CD4-positive, alpha-beta T cell treated with Interleukin-21 for 1 hour (primary cell): ENCODE data around the gene TIMP2.
"Not testable (repeated sequence)": the region's sequence is repeated elsewhere in the genome, so short reads cannot be mapped to it uniquely, and the experiment has no call there.

Source experiments
- DNase-seq: peaks from one replicate; pipeline ENCODE4 v3.0.0-alpha.2; 2020

The TIMP2 gene

DNA sequence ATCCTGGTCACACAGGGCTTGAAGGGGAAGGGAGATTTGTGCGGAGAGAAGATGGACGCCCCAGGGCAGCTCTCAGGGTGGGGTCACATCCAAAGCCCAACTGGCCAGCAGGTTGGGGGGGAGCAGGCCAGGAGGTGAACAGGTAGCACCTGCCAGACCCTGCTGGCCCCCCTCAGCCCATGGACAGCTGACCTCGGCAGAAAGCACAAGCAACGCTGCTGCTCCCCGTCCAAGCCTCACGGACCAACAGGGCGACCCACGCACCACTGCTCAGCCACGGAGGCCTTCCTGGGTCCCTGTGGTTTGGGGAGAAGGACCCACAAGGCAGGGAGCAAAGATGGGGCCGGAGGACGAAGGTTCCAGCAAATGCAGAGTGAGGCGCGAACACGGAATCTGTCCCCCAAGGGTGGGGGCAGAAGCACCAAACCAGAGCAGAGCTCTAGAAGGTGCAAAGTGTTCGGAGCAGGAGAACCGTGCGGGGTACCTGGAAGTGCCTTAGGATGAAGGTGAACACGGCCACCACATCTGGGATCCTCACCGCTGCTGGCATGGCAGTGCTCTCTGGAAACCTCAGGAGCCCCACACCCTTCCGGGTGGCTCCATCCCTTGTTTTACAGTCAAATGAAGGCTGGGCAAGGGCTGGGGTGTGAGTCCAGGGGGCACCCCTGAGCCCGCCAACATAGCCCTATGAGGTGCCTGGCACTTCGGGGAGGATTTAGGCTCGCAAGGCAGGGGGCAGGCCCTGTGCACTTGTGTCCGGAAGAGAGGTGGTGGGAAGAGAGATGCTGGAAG, 40.1 kb downstream of the TIMP2 start:
- DNase-seq: no peak

DNA sequence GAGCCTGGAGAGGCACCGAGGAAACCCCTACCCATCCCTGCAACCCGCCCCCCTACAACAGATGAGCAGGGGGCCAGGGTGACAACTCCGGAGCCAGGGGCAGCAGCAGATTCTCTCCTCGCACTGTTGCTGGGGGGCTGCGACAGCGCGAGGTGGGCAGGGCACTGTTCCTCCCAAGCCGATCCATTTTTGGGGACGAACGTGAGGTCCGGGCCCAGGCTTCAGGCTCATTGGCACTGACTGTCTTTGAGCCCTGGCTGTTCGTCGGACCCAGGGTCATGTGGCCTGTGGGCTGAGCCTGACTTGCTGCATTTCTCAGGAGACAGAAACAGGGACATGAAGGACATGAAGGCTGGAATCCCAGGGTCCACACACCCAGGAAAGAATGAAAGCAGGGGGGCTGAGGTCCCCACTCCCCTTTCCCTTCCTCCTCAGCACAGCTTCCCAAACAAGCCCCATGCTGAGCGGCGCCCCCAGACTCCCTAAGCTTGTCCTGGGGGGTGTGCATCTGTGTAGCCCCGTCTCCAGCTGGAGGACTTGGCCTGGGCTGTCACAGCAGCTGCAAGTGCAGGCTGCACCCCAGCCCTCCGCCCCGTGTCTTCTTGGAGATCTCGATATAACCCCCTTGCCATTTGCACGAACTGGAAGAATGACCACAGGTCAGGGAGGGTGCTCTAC, 40.9 kb downstream of the TIMP2 start:
- DNase-seq: no peak

GRCh38 chr17:78883533-78884131, 41.6 kb downstream of the TIMP2 start:
- DNase-seq: no peak

DNA sequence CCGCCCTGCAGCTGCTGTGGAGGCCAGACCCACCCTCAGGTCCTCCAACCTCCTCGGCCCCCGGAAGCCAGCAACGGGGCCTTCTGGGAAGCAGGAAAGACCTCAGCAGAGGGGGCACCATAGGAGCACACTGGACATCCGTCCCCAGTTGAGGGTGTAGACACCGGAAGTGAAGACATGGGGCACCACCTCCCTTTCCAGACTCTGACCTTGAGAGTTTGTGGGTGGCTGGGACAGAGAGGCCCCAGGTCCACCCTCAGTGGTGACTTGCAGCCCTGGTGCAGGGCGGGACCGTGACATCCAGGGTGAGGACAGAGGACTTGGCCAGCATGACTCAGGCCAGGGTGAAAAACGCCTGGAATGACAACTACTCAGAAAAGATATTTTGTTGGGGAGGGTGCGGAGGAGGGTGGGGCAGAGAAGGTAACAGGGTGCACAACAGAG, 42.1 kb downstream of the TIMP2 start:
- DNase-seq: peak; percentile 17

GRCh38 chr17:78882540-78883088, 42.6 kb downstream of the TIMP2 start:
- no peak for DNase-seq

DNA sequence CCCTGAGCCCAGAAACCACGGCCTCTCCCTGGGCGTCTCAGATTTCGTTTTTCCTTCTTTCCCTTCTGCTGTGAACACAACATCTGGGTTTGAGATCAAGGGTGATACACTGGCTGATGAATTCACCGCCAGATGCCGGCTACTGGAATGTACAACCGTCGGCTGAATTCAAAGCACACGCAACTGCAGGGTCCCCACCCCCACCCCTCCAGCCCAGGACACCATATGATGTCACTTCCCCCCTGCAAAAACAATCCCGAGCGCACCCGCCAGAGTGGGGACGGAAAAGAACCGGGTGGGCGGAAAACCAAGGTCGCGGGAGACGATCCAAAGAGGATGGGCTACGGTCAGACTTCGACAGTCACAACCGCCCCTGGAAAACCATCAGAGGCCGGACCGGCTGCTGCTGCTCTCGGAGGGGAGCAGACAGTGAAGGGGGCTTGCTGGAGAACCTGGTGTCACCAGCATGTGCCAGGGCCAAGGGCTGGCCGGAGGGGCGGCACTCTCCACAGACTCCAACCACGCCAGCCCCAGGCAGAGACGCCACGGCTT, 45.5 kb downstream of the TIMP2 start:
- peak; percentile 38 for DNase-seq

DNA sequence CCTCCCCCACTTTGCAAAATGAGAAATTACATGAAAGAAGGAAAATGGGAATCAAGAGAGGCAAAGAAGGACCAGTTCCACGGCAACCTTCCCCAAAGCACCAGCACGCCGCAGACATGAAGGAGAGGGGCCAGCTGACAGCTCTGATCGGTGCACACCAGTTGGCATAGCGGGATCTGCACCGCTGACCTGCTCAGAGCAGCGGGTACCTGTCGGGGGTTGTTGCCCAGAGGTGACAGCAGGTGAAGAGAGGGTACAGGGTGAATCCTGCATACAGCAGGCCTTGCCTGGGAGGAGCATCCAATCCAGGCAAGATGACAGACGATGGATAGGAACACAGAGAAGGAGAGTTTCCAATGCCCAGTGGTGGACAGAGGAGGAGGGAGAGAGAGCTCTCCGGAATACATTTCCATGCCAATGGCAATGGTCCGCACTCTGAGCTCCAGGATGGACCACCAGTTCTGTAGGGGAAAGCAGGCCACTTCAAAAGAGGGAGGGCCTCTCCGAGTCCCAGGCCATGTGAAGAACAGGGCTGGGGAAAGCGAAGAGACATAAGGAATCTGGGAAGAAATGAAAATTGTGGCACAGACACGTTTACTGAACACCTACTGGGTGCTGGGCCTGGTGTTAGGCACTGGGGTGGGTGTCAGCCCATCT, 46.2 kb downstream of the TIMP2 start:
- DNase-seq: no peak

DNA sequence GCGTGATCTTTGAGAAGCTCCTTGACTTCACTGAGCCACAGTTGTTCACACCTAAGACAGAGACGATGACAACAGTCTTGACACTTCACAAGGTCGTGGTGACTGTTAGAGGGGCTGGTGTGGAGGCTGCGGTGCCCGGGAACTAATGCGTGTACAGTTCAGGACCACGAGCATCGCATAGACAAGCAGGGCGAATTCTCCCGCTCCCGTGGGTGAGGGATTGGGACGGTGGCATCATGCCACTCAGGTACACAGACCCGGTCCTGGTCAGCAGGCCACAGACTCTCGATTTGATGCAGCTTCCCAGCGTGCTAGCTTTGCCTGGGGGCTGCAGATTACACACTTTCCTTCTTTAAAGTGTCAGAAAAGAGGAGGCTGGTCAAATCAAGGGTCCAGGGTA, 46.9 kb downstream of the TIMP2 start:
- DNase-seq: no peak

- not testable (repeated sequence) for DNase-seq
These were observed 48.2 kb downstream of the TIMP2 start for GRCh38 chr17:78876954-78877517.

DNA sequence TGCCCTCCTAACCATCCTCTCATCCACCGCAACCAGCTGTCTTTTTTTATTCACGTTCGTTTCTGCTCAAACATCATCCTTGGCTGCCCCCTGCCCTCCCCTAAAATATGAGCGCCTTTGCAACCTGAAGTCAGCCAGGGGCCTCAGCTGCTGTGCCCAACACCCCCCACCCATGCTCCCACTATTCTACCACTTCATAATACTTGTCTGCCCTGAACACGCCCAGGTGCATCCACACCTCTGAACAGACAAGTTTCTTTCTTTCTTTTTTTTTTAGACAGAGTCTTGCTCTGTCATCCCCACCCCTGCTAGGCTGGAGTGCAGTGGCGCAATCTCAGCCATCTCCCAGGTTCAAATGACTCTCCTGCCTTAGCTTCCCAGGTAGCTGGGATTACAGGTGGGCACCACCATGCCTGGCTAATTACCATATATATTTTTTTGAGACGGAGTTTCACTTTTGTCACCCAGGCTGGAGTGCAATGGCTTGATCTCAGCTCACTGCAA, 49.0 kb downstream of the TIMP2 start:
- DNase-seq: no peak

DNA sequence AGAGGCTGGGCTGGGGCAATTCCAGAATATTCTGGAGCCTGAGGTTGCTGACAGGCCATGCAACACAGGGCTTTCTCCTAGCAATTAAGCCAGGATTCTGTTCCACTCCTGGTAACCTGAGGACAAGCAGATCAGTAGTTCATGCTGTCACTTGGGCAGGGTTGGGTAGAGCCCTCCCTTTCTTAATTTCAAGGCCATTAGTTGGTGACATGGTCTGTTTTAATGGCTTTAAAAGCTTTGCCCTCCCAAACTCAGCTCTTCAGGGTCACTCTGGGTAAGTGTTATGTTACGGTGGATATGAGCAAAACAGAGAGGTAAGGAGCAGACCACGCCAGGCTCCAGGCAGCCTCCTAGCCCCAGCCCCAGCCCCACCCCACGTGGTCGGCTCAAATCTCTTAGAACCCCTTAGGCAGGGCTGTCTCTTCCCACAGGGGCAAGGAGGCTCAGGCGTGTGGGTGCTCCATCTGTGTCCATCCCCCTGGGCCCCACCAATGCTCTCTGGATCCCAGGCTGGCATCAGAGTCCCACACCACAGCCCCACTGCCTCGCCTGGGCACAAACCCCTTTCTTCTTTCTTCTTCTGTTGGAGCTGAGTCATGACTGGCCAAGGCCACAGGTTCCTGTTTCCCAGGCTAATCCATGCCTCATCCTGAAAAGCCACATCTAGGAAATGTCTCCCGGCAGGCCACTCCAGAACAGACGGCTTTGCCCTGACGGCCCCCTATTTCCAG, 49.7 kb downstream of the TIMP2 start:
- no peak for DNase-seq

GRCh38 chr17:78873519-78874340, 51.5 kb downstream of the TIMP2 start:
- DNase-seq: no peak

- DNase-seq: no peak
These were observed 52.7 kb downstream of the TIMP2 start for GRCh38 chr17:78872486-78872885.

DNA sequence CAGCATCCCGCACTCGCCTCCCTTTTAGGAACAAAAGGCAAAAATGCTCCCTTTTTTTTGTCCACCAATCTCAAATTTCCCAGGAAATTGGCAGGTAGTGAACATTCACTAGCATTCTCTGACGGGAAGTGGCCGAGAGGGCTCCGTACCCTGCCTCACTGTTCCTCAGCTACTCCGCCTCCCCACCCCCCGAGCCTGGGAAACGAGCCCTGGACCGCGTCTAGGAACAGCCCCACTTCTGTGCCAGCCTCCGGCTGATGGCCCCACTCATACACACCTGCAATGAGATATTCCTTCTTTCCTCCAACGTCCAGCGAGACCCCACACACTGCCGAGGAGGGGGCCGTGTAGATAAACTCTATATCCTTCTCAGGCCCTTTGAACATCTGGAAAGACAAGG, 54.6 kb downstream of the TIMP2 start:
- DNase-seq: no peak

GRCh38 chr17:78868391-78868790, 56.8 kb downstream of the TIMP2 start:
- no peak for DNase-seq

- DNase-seq: not testable (repeated sequence)
These were observed 58.1 kb downstream of the TIMP2 start for GRCh38 chr17:78867046-78867445.

DNA sequence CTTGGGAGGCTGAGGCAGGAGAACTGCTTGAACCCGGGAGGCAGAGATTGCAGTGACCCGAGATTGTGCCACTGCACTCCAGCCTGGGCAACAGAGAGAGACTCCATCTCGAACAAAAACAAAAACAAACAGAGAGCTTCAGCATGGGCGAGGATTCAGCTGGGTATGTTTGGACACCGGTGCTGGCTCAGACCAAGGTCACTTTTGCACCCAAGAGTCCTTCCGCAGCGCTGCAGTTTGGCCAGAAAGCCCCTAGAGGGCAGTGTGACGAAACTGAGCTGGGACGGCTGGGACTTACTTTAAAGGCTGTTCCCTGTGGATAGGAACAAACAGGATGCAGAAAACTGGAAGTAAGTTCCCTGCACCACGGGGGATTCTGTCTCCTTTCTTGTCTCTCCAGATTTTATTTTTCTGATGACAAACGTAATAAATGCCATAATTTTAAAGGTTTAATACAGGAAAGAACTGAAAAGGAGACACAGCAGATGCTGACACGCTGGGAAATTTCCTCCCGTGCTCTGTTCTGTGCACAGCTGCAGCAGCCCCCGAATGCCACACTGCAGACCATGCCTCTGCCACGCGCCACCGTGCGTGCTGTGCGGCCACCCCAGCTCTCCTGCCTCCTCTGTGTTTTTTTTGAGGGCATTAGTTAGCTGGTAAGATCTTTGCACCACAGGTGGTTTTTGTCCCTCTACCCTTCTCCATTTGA, 59.4 kb downstream of the TIMP2 start:
- peak; percentile 60 for DNase-seq

DNA sequence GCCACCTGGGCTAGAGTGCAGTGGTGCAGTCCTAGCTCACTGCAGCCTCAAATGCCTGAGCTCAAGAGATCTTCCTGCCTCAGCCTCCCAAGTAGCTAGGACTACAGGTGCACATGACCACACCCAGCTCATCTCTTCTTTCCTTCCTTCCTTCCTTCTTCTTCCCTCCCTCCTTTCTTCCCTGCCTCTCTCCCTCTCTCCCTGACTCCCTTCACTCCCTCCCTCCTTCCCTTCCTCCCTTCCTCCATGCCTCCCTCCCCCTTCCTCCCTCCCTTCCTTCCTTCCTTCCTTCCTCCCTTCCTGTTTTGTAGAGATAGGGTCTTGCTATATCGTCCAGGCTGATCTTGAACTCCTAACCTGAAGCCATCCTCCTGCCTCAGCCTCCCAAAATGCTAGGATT, 61.1 kb downstream of the TIMP2 start:
- DNase-seq: no peak

- no peak for DNase-seq
These were observed 62.8 kb downstream of the TIMP2 start for GRCh38 chr17:78862073-78863023.
